EH (cell line): ENCODE measurements around the gene PTPRA.
"Not testable (repeated sequence)": the region's sequence is repeated elsewhere in the genome, so short reads cannot be mapped to it uniquely, and the experiment has no call there.

Experiments used
- DNase-seq: peaks from one replicate; pipeline ENCODE4 v3.0.0-alpha.2; 2015; ENCODE audit warnings: low read depth

PTPRA gene, protein sequence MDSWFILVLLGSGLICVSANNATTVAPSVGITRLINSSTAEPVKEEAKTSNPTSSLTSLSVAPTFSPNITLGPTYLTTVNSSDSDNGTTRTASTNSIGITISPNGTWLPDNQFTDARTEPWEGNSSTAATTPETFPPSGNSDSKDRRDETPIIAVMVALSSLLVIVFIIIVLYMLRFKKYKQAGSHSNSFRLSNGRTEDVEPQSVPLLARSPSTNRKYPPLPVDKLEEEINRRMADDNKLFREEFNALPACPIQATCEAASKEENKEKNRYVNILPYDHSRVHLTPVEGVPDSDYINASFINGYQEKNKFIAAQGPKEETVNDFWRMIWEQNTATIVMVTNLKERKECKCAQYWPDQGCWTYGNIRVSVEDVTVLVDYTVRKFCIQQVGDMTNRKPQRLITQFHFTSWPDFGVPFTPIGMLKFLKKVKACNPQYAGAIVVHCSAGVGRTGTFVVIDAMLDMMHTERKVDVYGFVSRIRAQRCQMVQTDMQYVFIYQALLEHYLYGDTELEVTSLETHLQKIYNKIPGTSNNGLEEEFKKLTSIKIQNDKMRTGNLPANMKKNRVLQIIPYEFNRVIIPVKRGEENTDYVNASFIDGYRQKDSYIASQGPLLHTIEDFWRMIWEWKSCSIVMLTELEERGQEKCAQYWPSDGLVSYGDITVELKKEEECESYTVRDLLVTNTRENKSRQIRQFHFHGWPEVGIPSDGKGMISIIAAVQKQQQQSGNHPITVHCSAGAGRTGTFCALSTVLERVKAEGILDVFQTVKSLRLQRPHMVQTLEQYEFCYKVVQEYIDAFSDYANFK

DNA sequence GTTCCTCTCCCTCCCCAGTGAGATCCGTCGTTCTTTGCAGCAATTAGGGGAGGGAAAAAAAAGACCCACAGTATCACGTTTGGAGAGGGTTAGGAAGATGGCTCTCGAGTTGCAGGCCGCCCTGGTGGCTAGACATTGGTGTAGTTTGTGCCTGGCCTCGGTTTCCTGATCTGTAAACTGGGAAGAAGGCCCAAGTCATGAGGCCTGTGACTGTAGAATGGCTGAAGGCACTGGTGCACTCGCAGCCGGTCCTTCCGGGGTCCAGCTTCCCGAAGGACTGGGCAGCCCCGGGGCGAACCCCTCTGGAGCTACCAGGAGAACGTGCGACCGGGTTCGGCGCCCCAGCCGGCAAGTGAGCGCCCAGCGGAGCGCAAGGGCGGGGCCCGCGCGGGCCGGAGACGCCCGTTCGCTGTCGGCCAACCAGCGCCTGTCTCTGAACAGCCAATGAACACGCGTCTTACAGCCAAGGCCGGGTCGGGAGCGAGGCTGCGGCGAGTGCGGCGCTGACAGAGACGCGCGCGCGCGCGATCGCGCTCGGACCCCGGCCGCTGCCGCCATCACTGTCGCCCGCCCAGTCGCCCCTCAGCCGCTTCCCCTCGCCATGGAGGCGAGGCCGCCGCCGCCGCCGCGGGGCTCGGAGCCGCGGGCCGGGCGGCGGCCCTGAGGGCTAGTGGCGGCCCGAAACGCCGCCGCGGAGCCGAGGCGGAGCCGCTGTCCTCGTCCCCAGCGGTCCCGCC lies at the start of gene PTPRA:
TSS of gene PTPRA (plus strand) at position 472 of the 737 bp plus-strand sequence. CDS start 90,797 bp downstream, outside the sequence.
- peak; percentile 90 for DNase-seq

GRCh38 chr20:2825761-2826160 lies 47.5 kb upstream of the PTPRA start:
- no peak for DNase-seq

DNA sequence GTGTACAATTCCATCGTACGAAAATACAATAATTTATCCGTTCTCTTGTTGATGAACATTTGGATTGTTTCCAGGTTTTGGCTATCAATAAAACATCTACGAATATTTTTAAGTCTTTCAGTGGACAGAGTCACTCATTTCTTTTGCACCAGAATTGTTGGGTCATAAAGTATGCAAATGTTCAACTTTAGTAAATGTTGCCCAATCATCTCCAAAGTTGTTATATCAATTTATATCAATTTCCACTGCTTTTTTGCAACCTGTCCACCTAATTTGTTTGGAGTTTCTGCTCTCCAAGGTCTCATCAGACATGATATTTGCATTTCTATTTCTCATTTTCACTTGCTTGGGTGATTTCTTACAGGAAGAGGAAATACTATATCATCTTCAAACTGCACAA lies 46.6 kb upstream of the PTPRA start:
- DNase-seq, result no peak

GRCh38 chr20:2829376-2829775 lies 43.9 kb upstream of the PTPRA start:
- DNase-seq, result no peak

DNA sequence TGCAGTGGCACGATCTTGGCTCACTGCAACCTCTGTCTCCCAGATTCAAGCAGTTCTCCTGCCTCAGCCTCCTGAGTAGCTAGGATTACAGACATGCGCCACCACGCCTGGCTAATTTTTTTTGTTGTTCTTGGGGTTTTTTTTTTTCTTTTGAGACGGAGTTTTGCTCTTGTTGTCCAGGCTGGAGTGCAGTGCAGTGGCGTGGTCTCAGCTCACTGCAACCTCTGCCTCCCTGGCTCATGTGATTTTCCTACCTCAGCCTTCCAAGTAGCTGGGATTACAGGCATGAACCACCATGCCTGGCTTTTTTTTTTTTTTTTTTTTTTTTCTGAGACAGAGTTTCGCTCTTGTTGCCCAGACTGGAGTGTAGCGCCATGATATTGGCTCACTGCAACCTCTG lies 42.1 kb upstream of the PTPRA start:
- DNase-seq, result not testable (repeated sequence)

DNA sequence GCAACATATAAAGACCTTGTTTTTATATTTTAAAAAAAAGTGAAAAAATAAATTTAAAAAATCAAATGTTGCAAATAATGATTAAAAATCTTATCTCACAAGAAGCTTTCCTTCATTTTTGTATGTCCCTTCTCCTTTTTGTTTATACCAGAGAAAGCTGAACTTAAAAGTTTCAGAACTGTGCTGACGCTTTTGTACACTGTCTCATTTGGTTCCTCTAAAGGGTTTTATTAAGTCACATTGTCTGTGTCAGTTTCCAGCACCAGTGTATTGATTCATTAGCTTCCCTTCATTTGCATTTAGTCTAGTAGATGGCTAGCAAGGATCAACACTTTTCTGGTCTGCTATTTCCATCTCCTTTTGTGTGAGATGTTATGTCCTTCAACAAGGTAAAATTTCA lies 39.5 kb upstream of the PTPRA start:
- DNase-seq, result no peak

DNA sequence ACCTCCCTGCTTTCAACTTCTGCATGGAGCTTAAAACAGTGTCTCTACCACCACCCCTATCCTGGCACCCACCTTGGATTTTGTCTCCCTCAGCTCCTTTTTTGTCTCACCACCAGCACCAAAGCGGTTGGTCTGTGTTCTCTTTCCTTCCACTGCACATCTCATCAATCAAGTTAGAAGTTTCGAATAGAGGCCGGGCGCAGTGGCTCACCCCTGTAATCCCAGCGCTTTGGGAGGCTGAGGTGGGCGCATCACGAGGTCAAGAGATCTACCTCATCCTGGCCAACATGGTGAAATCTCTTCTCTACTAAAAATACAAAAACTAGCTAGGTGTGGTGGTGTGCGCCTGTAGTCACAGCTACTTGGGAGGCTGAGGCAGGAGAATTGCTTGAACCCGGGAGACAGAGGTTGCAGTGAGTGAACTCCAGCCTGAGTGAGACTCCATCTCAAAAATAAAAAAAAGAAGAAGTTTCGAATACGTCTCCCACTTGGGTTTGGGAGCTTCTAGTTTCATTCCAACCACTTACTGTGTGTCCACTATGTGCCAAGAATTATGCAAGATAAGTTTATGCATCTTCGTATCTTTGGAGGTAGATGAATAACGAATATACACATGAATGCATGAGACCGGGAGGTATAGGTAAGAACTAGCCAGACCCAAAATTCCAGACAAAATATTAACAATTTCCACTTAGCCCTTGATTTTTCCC lies 38.7 kb upstream of the PTPRA start:
- no peak for DNase-seq

DNA sequence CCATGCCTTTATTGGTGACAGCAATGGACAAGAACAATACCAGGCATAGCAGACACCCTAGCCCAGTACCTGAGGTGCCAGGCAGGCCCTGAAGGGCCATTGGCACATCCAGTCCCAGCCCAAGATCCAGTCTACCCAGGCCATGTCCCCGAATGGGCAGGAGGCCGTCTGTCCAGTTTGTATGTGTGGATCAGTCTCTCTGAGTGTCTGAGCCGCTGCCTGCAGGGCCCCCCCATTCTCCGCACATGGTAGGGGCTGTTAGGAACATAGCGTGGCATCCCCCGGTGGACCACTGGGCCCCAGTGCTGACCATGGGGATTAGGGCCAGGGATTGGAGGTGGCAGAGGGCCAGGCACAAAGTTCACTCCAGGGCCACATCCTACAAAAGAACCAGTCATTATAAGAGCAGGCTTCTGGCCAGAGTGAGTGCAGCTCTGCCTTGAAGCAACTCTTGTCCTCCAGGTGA lies 37.9 kb upstream of the PTPRA start:
- no peak for DNase-seq

DNA sequence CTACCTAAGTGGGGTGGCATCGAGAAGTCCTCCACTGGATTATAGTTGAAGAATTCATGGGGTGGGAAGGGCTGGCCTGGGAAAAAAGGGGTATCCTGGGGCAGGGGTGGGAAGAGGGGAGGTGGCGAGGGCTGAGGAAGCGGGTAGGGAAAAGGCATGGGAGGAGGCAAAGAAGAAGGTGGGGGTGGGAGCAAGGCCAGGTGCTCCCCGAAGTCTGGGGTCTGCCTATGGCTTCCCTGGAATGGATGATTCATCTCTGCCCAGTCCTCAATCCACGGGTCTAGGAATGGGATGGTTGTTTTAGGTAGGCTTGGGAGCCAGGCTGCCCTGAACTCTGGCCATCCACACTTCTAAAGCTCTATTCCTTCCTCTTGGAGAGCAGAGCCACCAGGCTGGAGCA lies 37.2 kb upstream of the PTPRA start:
- no peak for DNase-seq

DNA sequence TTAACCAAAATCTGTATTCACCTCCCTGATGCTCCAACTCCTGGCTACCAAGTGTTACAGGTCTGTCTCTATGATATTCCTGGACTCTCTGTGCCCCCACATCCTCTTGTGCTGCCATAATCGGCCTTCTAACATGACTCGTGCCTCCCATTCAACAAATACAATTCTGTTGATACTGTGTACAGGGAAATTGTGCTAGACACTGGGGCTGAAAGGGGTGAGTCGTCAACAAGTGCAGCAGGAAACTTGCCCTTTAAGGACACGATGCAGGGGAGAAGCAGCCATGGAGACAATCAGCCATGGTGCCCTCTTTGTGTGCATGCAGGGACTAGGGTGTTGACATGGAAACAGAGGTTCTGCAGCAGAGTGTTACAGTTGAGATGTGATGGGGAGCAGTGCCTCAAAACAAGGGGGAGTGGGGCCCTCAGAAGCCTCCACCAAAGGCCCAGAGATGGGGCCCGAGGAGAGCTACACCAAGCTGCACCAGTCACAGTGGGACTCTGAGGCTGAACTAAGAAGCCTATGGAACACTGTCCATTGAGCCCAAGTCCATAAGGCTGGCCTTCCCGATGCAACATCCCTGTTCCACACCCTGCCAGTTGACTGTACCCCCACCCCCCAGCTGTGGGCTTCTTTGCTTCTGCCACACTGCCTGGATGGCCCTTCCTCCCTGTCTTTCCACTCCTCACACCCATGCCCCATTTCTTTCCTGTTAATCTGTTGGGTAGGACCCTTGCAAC lies 35.9 kb upstream of the PTPRA start:
- DNase-seq, result peak; percentile 23

GRCh38 chr20:2838170-2838797 lies 35.0 kb upstream of the PTPRA start:
- DNase-seq, result no peak

DNA sequence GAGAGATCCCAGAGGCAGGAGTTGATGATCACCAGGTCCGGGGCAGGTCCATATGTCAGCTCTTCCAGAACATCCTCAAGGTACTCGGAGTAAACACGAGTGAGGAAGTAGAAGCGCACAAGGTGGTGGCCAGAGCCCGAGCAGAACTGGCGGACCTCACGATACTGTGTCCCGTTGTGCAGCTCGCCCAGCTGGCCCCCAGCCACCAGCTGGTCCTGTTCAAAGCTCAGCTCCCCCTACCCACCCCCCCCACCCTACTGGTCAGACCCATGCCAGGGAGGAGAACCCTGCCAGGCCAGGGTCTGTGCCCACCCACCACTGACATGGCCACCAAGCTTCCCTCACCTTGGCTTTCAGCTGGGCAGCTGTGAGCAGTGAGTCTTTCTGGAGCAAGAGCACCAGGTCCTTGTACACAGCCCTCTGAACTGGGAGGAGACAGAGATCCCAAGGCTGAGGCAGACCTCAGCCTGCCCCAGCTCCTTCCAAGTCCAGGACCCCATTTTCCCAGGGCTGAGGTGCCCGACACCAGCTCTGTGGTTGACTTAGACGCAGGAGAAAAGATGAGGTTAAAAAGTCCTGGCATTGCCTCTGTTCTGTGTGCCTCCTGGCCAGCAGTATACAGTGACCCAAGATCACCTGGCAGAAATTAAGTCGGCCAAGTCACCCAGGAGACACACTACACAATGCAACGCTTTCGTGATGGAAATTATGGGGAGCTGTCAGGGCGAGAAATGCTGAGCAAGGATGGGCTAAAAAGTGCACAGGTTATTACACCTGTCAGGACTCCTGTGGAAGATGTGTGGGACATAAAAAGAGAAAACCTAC lies 34.2 kb upstream of the PTPRA start:
- DNase-seq, result no peak

- no peak for DNase-seq
Observed at GRCh38 chr20:2839732-2840137, 33.5 kb upstream of the PTPRA start.

DNA sequence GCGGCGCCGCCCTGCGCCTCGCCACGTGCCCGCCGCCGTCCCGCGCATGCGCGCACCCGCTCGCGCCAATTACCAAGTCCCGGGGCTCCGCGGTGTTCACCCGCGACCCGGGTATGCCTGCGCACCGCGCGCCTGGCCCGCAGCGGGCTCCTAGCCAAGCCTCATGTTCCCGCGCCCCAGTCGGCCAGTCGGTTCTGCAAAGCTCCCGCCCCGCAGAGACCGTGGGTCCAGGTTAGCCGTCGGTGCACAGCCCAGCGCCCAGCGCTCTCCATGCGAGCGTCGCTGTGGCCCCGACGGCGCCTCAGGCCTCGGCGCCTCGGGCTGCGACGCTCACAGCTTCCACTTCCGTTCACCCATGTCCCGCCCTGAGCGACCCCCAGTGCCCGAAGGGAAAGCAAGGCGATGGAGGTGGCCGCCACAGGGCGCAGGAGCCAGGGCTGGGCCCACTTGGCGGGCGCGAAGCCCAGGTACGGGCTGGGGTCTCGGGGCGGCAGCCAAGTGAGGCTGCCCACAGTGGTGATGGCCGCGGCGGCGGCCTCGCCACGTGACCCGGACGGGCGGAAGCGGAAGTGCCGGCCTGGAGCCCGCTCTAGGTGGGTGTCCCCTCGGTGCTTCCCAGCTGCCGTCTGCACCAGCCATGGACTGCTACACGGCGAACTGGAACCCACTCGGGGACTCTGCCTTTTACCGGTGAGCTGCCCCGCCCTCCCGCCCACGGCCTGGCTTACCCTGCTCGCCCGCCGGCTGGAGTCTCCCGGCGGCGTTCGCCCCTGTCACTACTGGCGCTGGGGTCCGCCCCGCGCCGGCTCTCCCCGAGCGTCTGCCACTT lies 32.9 kb upstream of the PTPRA start, which contains the start of the genes PCED1A and VPS16:
TSS of gene PCED1A (minus strand) at position 518 of the 829 bp plus-strand sequence. CDS start 743 bp downstream, outside the sequence.
TSS of gene VPS16 (plus strand) at position 608 of the 829 bp plus-strand sequence. CDS start at position 638, 30 bp downstream.
- peak; percentile 87 for DNase-seq

DNA sequence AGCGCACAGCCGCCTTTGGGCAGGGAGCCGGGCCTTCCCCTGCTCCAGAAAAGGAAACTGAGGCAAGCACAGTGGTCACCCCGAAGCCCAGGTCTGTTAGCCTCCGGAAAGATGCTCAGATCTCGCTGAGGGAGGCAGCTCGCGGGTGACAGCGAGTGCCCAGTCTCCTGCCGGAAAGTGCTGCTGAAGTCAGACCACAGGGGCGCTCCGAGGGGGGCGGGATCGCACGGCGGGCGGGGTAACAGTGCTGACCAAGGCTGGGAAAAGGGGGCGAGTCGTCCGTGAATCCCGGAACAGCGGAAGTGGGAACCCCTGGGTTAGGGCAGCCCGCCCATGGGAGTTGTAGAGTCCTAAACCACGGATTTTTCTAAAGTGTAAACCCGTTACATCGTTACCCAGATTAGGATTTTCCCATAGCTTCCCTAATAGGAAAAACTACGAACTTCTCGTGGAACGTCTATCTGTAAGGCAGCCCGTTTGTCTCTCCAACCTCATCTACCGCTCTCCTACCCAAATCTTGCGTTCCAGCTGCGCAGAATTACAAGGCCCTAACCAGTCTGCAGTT lies 32.2 kb upstream of the PTPRA start:
- DNase-seq, result peak; percentile 84

DNA sequence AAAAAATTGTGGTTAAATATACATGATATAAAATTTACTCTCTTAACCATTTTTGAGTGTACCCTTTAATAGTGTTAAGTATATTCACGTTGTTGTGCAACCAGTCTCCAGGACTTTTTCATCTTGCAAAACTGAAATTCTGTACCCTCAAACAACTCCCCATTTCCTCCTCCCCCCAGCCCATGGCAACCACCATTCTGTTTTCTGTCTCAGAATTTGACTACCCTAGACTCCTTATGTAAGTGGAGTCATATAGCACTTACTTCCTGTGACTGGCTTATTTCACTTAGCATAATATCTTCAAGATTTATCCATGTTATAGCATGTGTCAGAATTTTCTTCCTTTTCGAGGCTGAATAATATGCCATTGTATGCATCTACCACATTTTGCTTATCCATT lies 27.7 kb upstream of the PTPRA start:
- DNase-seq, result no peak

- no peak for DNase-seq
Observed at GRCh38 chr20:2846698-2847097, 26.6 kb upstream of the PTPRA start.

DNA sequence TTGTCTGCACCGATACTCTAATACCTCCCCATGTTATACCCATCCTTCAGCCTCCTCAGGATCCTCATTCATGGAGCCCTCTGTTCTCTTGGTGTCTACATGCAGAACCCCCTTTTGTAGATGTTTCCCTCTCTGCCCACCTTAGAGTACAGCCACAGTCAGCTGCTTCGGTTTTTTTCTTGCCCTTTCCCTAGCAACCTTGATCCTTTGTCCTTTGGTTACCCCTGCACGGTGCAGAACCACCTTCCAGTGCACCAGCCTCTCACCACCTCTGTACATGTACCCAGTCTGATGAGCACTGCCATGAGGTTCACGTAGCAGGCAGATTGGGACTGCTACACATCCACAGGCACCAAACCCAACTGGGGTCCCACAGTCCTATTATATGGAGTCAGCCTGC lies 25.5 kb upstream of the PTPRA start:
- DNase-seq, result no peak
